HL-60/S4 treated with phorbol 12-myristate 13-acetate at 8.2 ng/mL for 4 days and 3 days (cell line): ENCODE measurements around the gene SYNGR2.

ENCODE experiments used
- in situ Hi-C: fragments of 300-500 bp; cut with MboI; formaldehyde crosslinking; loops from 2 replicates; pipeline ENCODE4 v1.15.0; 2022; ENCODE audit warnings: low sequenced_read_pairs

Gene SYNGR2

GRCh38 chr17:78142119-78142861 is 26.1 kb upstream of the SYNGR2 start:
- in situ Hi-C loops, result no loop called here

GRCh38 chr17:78143214-78144146 is 24.9 kb upstream of the SYNGR2 start:
- in situ Hi-C loops, result no loop called here

- in situ Hi-C loops, result no loop called here
Measured at GRCh38 chr17:78144147-78144719, 24.1 kb upstream of the SYNGR2 start.

GRCh38 chr17:78144736-78145641 is 23.4 kb upstream of the SYNGR2 start:
- in situ Hi-C loops, result no loop called here

GRCh38 chr17:78146471-78146869 is 21.9 kb upstream of the SYNGR2 start:
- in situ Hi-C loops, result no loop called here

GRCh38 chr17:78146881-78147280 is 21.5 kb upstream of the SYNGR2 start:
- in situ Hi-C loops, result no loop called here

- in situ Hi-C loops, result no loop called here
Measured at GRCh38 chr17:78147315-78147998, 20.9 kb upstream of the SYNGR2 start.

- in situ Hi-C loops, result no loop called here
Measured at GRCh38 chr17:78148286-78149016, 19.9 kb upstream of the SYNGR2 start.

- in situ Hi-C loops, result no loop called here
Measured at GRCh38 chr17:78151514-78152008, 16.8 kb upstream of the SYNGR2 start.

- in situ Hi-C loops, result no loop called here
Measured at GRCh38 chr17:78154903-78155811, 13.2 kb upstream of the SYNGR2 start.

- in situ Hi-C loops, result no loop called here
Measured at GRCh38 chr17:78159575-78160158, 8.7 kb upstream of the SYNGR2 start.

GRCh38 chr17:78163881-78164747 is 4.3 kb upstream of the SYNGR2 start:
- in situ Hi-C loops, result no loop called here

- in situ Hi-C loops, result no loop called here
Measured at GRCh38 chr17:78164748-78165607, 3.4 kb upstream of the SYNGR2 start.

GRCh38 chr17:78166416-78166815 is 2.0 kb upstream of the SYNGR2 start:
- in situ Hi-C loops, result no loop called here

- in situ Hi-C loops, result no loop called here
Measured at GRCh38 chr17:78168903-78169793, 767 bp downstream of the SYNGR2 start.
